GM18951 (cell line): ENCODE data around the gene RFX8.

Source experiments
- POLR2A ChIP-seq: IDR thresholded peaks from 4 replicates; pipeline ENCODE4 v1.6.1; 2011; ENCODE audit warnings: mild to moderate bottlenecking; ENCODE audit not compliant: insufficient read length, insufficient read depth; ENCODE audit errors: extremely low read depth
- in situ Hi-C: fragments of 300-500 bp; cut with MboI; formaldehyde crosslinking; loops from one replicate; pipeline ENCODE4 v1.12.0; 2022; ENCODE audit warnings: low sequenced_read_pairs, mixed read lengths, inconsistent platforms; ENCODE audit not compliant: unreplicated experiment

RFX8 gene

DNA sequence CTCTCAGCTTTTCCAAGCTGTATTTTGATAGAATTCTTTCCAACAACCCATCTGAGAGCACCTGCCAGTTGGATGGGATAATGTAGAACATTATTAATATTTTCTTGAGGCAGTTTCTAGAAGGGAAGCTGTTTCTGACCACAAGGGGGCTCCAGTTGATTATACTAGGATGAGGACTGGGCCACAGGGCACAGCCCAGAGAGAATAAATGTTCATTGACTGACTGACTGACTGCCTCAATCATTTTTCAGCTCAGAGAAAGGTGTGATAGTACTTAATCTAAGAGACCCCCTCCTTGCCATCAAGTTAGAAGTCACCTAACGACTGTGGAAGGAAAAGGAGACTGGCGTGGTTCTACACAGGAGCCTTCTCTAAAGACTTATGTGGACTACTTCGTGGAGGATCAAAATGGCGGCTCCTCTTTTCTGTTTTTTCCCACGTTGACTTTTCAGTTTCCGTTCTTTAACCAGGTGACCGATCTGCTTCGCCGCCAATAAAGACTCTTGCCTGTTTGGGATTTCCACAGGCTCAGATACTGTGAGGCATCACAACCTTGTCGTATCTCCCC lies 55.7 kb downstream of the RFX8 start:
- no peak for TF ChIP-seq POLR2A
- in situ Hi-C loops = loop anchor here (25.0 kb wide), 1 partner anchor 418 kb away; no protein-coding TSS in a partner anchor

- TF ChIP-seq POLR2A = no peak
These were observed 56.3 kb downstream of the RFX8 start for GRCh38 chr2:101418460-101419095.

DNA sequence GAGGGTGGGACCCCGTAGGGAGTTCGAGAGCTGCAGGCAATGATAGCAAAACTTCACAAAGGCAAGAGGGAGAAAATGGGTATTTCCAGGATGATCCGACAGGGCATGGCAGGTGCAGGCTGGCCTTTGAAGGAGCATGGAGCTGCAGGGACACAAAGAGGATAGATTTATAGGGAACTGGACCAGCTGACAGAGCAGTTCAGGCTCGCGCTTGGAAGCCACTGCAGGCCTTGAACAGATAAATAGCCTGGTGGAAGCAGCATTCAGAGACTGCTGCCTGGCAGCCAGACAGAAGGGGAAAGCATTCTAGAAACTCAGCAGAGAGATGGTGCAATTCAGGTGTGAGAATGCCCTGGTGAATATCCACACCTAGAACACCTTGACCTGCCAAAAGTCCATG lies 58.3 kb downstream of the RFX8 start:
- TF ChIP-seq POLR2A = no peak
- in situ Hi-C loops = loop anchor here (25.0 kb wide), 1 partner anchor 421 kb away; no protein-coding TSS in a partner anchor

More at GRCh38 chr2:101418460-101419095, 56.3 kb downstream of the RFX8 start:
- in situ Hi-C loops = loop anchor here (25.0 kb wide), 1 partner anchor 419 kb away; no protein-coding TSS in a partner anchor

DNA sequence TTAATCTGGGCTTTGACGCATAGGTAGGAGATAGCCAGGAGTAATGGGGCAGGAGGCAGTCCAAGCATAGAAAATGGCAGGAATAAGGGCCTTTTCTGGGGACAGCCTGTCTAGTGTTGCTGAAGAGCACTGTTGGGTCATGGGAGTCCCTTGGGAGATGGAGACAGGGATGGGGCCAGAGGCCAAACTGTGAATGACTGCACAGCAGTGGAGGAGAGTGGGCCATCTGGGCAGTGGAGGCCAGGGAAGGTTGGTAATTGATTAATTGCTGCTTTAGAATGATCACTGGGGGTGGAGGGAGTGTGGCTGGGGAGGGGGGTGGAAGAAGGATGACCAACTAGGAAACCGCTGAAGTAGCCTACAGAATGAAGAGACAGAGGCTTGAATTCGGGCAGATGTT lies 59.0 kb downstream of the RFX8 start:
- no peak for TF ChIP-seq POLR2A
- in situ Hi-C loops = loop anchor here (25.0 kb wide), 1 partner anchor 421 kb away; no protein-coding TSS in a partner anchor

DNA sequence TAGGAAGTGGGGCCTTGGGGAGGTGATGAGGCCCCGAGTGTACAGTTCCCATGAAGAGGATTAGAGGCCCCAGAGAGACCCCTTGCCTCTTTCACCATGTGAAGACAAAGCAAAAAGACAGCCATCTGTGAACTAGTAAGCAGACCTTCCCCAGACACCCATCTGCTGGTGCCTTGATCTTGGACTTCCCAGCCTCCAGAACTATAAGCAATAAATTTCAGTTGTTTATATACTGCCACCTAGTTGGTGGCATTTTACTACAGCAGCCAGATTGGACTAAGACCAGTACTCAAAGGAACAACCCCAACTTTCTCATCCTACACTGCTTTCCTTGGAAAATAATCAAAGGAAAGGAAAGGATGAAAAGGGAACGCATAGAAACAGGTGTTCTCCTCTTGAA lies 59.7 kb downstream of the RFX8 start:
- TF ChIP-seq POLR2A = no peak
- in situ Hi-C loops = loop anchor here (25.0 kb wide), 1 partner anchor 422 kb away; no protein-coding TSS in a partner anchor

- in situ Hi-C loops = loop anchor here (25.0 kb wide), 1 partner anchor 425 kb away; no protein-coding TSS in a partner anchor
- TF ChIP-seq POLR2A = no peak
These were observed 62.7 kb downstream of the RFX8 start for GRCh38 chr2:101412092-101412694.

DNA sequence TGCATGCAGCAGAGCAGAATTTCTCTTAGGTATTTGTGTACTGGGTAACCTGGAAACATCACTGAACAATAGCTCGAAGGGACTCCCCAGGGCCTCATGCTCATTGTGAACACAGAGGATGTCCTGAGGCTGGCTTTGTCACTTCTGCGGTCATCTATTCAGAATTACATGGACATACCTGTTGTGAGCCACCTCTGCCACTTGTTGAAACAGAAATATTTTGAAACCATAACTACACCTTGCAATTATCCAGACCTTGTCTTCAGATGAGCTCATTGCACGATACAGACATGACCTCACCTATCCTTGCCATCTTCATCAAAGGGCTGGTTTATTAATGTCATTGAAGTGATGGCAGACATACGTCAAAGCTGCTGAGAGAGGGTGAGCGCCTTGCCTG lies 64.2 kb downstream of the RFX8 start:
- in situ Hi-C loops = loop anchor here (25.0 kb wide), 1 partner anchor 427 kb away; no protein-coding TSS in a partner anchor
- TF ChIP-seq POLR2A = no peak

- TF ChIP-seq POLR2A = no peak
- in situ Hi-C loops = loop anchor here (25.0 kb wide), 1 partner anchor 427 kb away; no protein-coding TSS in a partner anchor
These were observed 64.8 kb downstream of the RFX8 start for GRCh38 chr2:101410114-101410513.

GRCh38 chr2:101409699-101410098 lies 65.2 kb downstream of the RFX8 start:
- in situ Hi-C loops = loop anchor here (25.0 kb wide), 1 partner anchor 428 kb away; no protein-coding TSS in a partner anchor
- TF ChIP-seq POLR2A = no peak

GRCh38 chr2:101408925-101409324 lies 66.0 kb downstream of the RFX8 start:
- in situ Hi-C loops = loop anchor here (25.0 kb wide), 1 partner anchor 428 kb away; no protein-coding TSS in a partner anchor
- no peak for TF ChIP-seq POLR2A

DNA sequence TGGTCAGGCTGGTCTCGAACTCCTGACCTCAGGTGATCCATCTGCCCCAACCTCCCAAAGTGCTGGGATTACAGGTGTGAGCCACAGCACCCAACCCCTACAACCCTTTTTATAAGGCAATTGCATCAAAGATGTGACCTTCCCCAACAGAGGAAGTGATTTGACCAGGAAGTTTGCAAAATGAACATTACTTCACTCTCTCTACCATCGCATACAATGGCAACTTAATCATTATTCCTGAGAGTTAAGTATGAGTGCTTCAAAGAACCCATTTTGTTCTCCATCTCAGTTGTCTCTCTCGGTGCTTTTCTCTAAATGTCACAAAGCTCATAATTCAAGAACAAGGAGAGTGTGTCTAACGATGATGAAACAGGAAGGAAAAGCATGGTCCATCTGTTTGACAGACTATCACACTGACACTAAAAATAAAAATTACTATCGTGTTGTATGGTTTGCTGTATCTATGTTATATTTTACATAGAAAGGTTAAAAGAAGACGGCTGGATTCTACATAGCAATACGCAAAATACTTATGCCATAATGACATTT lies 69.5 kb downstream of the RFX8 start:
- in situ Hi-C loops = loop anchor here (25.0 kb wide), 1 partner anchor 432 kb away; no protein-coding TSS in a partner anchor
- no peak for TF ChIP-seq POLR2A

- in situ Hi-C loops = loop anchor here (25.0 kb wide), 1 partner anchor 434 kb away; no protein-coding TSS in a partner anchor
- TF ChIP-seq POLR2A = no peak
These were observed 71.2 kb downstream of the RFX8 start for GRCh38 chr2:101403745-101404144.

GRCh38 chr2:101402630-101403029 lies 72.3 kb downstream of the RFX8 start:
- TF ChIP-seq POLR2A = no peak
- in situ Hi-C loops = loop anchor here (25.0 kb wide), 1 partner anchor 435 kb away; no protein-coding TSS in a partner anchor
